HepG2 (cell line): ENCODE measurements around the gene ARMC8. TPM values are rescaled to one million over a fixed set of nuclear protein-coding genes. Genes with fewer than 3 reads are reported as not detected.
A peak's percentile ranks its signal among the peaks of the same experiment; 100 is the strongest.

ENCODE experiments used
- ETV6 ChIP-seq: sonication (generic); formaldehyde crosslinking; conservative IDR thresholded peaks from 2 replicates; pipeline ENCODE4 v1.4.0; 2020; ENCODE audit warnings: missing genetic modification reagents
- GABPB1 ChIP-seq: IDR thresholded peaks from 2 replicates; pipeline ENCODE4 v1.6.1; 2016; ENCODE audit warnings: mild to moderate bottlenecking, missing genetic modification reagents, moderate library complexity, missing compliant biosample characterization
- MIER3 ChIP-seq: IDR thresholded peaks from 2 replicates; pipeline ENCODE4 v1.6.1; 2016; ENCODE audit warnings: missing compliant biosample characterization, borderline replicate concordance
- PHB2 ChIP-seq: fragments of 450-650 bp; IDR thresholded peaks from 2 replicates; pipeline ENCODE4 v1.6.1; 2018; ENCODE audit not compliant: partially characterized antibody
- SRY ChIP-seq: sonication (generic); formaldehyde crosslinking; IDR thresholded peaks from 2 replicates; pipeline ENCODE4 v1.8.0; 2022; ENCODE audit warnings: mild to moderate bottlenecking, missing genetic modification reagents
- TARDBP ChIP-seq: sonication (generic); formaldehyde crosslinking; IDR thresholded peaks from 2 replicates; pipeline ENCODE4 v1.8.0; 2022; ENCODE audit warnings: mild to moderate bottlenecking, missing genetic modification reagents
- THAP9 ChIP-seq: sonication (generic); formaldehyde crosslinking; IDR thresholded peaks from 2 replicates; pipeline ENCODE4; 2020; ENCODE audit warnings: missing genetic modification reagents, mild to moderate bottlenecking, borderline replicate concordance
- TP53 ChIP-seq: sonication (generic); formaldehyde crosslinking; conservative IDR thresholded peaks from 2 replicates; pipeline ENCODE4 v1.4.0; 2020; ENCODE audit warnings: missing genetic modification reagents
- YEATS4 ChIP-seq: sonication (generic); formaldehyde crosslinking; IDR thresholded peaks from 2 replicates; pipeline ENCODE4 v1.4.0; 2020; ENCODE audit warnings: missing genetic modification reagents, borderline replicate concordance
- ZBTB33 ChIP-seq: sonication (generic); formaldehyde crosslinking; IDR thresholded peaks from 2 replicates; pipeline ENCODE4 v1.4.0; 2020; ENCODE audit warnings: missing genetic modification reagents
- ZC3H4 ChIP-seq: sonication (generic); formaldehyde crosslinking; IDR thresholded peaks from 2 replicates; pipeline ENCODE4 v1.4.0; 2020; ENCODE audit warnings: missing genetic modification reagents, borderline replicate concordance
- ZNF138 ChIP-seq: sonication (generic); formaldehyde crosslinking; IDR thresholded peaks from 2 replicates; pipeline ENCODE4 v1.5.0; 2020; ENCODE audit warnings: mild to moderate bottlenecking, low read depth, missing genetic modification reagents
- ZNF430 ChIP-seq: sonication (generic); formaldehyde crosslinking; IDR thresholded peaks from 2 replicates; pipeline ENCODE4 v1.9.0; 2021; ENCODE audit warnings: mild to moderate bottlenecking, missing genetic modification reagents
- ZNF777 ChIP-seq: sonication (generic); formaldehyde crosslinking; IDR thresholded peaks from 2 replicates; pipeline ENCODE4 v1.4.0; 2020; ENCODE audit warnings: missing genetic modification reagents
- polyA plus RNA-seq, 8 experiments: library from polyadenylated mRNA; depleted of rRNA in 3 of 8; stranded (reverse) in 7 of 8; unstranded in 1 of 8; fragments of >200 nt; fragmentation: Illumina TruSeq in 4 of 8; extraction: Trizol in 4 of 8; gene quantifications; 2 replicates each; pipeline versions ENCODE4 v1.2.1 to v1.2.3, GENCODE V29; 2011 to 2016; ENCODE audit warnings: low read depth in 4 of 8, missing spikeins in 1 of 8, mixed read lengths in 1 of 8; ENCODE audit not compliant: insufficient read depth in 1 of 8
- total RNA-seq, 5 experiments: library from RNA; depleted of rRNA; stranded (reverse); fragments of >200 nt; fragmentation: Illumina TruSeq; extraction: Trizol; gene quantifications; 2 replicates each; pipeline ENCODE4 v1.2.3, GENCODE V29; 2016; ENCODE audit warnings: low read depth in 1 of 5
- TF ChIP-seq, protein P1 (sequence below): sonication (generic); formaldehyde crosslinking; IDR thresholded peaks from 2 replicates; pipeline ENCODE4 v1.9.0; 2021; ENCODE audit warnings: mild to moderate bottlenecking, missing genetic modification reagents
- TF ChIP-seq, protein P2 (sequence below): sonication (generic); formaldehyde crosslinking; IDR thresholded peaks from 2 replicates; pipeline ENCODE4 v1.5.0; 2020; ENCODE audit warnings: missing genetic modification reagents

The ARMC8 gene
- total and polyA plus RNA-seq, 2 of the 13 experiments (the other 11 are each of a cell fraction or from before 2014, with no cell fraction given): 38.9 to 55.3 TPM

DNA sequence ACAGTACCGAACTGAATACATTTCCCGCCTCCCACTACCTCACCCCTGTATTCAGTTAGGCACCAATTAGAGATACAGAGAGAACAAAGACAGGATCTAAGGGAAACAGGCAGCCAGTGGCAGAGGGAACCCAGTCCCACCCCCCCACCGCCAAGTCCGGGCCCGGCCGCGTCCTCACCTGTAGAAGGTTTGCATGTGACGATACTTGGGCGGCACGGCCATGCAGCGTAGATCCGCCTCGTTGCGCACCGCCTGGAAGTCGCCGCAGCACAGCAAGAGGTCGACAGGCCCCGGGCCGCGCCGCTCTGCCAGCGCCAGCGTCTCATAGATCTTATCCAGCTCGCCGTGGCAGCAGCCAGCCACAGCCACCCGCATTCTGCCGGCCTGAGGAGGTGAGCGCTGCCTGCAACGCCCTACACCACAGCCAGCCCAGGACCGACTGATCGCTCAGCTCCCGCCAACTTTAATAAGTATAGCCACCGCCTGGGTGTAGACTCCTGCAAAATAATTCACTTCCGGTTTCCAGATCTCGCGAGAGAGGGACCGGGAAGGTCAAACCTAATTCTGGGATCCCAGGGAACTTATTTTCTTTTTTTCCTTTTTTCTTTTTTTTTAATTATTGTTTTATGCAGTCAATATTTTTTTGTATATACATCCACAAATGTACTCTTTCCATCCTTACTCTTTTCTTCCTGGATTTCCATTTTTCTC, 12.5 kb upstream of the ARMC8 start, which contains the start of gene DBR1 (continued):
- TF ChIP-seq, protein P1, sequence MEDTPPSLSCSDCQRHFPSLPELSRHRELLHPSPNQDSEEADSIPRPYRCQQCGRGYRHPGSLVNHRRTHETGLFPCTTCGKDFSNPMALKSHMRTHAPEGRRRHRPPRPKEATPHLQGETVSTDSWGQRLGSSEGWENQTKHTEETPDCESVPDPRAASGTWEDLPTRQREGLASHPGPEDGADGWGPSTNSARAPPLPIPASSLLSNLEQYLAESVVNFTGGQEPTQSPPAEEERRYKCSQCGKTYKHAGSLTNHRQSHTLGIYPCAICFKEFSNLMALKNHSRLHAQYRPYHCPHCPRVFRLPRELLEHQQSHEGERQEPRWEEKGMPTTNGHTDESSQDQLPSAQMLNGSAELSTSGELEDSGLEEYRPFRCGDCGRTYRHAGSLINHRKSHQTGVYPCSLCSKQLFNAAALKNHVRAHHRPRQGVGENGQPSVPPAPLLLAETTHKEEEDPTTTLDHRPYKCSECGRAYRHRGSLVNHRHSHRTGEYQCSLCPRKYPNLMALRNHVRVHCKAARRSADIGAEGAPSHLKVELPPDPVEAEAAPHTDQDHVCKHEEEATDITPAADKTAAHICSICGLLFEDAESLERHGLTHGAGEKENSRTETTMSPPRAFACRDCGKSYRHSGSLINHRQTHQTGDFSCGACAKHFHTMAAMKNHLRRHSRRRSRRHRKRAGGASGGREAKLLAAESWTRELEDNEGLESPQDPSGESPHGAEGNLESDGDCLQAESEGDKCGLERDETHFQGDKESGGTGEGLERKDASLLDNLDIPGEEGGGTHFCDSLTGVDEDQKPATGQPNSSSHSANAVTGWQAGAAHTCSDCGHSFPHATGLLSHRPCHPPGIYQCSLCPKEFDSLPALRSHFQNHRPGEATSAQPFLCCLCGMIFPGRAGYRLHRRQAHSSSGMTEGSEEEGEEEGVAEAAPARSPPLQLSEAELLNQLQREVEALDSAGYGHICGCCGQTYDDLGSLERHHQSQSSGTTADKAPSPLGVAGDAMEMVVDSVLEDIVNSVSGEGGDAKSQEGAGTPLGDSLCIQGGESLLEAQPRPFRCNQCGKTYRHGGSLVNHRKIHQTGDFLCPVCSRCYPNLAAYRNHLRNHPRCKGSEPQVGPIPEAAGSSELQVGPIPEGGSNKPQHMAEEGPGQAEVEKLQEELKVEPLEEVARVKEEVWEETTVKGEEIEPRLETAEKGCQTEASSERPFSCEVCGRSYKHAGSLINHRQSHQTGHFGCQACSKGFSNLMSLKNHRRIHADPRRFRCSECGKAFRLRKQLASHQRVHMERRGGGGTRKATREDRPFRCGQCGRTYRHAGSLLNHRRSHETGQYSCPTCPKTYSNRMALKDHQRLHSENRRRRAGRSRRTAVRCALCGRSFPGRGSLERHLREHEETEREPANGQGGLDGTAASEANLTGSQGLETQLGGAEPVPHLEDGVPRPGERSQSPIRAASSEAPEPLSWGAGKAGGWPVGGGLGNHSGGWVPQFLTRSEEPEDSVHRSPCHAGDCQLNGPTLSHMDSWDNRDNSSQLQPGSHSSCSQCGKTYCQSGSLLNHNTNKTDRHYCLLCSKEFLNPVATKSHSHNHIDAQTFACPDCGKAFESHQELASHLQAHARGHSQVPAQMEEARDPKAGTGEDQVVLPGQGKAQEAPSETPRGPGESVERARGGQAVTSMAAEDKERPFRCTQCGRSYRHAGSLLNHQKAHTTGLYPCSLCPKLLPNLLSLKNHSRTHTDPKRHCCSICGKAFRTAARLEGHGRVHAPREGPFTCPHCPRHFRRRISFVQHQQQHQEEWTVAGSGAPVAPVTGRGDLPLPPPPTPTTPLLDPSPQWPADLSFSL (CRISPR knock-in tag): no peak
- TF ChIP-seq, protein P2, sequence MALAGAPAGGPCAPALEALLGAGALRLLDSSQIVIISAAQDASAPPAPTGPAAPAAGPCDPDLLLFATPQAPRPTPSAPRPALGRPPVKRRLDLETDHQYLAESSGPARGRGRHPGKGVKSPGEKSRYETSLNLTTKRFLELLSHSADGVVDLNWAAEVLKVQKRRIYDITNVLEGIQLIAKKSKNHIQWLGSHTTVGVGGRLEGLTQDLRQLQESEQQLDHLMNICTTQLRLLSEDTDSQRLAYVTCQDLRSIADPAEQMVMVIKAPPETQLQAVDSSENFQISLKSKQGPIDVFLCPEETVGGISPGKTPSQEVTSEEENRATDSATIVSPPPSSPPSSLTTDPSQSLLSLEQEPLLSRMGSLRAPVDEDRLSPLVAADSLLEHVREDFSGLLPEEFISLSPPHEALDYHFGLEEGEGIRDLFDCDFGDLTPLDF (CRISPR knock-in tag): peak; percentile 68
- TF ChIP-seq ZBTB33 (CRISPR knock-in tag): 0 out of 2 replicates have a peak, but pooled peaks have one; percentile 17
- TF ChIP-seq YEATS4: no peak; the same call in 1 of the 2 replicates
- TF ChIP-seq SRY: peak; percentile 80
- TF ChIP-seq THAP9 (CRISPR knock-in tag): peak; percentile 75; the same call in 1 of the 2 replicates
- peak; percentile 94 for TF ChIP-seq GABPB1 (CRISPR knock-in tag)
- TF ChIP-seq ZNF430: 0 out of 2 replicates have a peak, but pooled peaks have one; percentile 68
- no peak for TF ChIP-seq PHB2
- TF ChIP-seq ZNF138: no peak
- TF ChIP-seq TP53 (CRISPR knock-in tag): peak; percentile 40; the same call in 1 of the 2 replicates
- TF ChIP-seq TARDBP: no peak
- TF ChIP-seq MIER3 (CRISPR knock-in tag): no peak
- no peak for TF ChIP-seq ZC3H4 (CRISPR knock-in tag)
- TF ChIP-seq ETV6 (CRISPR knock-in tag): peak; percentile 86
- TF ChIP-seq ZNF777 (CRISPR knock-in tag): peak; percentile 22; the same call in 1 of the 2 replicates
